ENCODE measurements around the gene CPNE8.

The CPNE8 gene

DNA sequence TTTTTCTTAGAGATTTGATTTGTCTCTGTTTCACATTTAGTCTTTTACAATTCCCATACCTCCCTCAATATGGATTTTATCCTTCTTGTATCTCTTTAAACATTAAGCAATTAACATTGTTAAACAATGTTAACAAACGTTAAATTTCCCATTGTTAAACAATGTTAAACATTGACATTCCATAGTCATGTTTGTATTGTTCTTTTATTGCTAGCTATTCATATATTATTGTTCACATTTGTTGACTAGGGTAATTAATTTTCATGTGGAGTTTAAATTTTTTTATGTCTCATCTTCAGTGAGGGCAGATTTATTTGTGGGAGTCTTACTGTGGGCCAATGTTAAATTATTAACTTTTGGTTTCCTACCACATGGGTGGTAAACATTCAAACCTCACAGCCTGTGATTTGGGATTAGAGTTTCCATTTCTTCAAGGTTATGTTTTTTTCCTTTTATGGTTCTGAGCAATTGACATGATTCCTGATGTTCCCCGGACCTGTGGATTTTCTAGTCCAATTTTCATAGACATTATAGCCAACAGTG, 294.5 kb downstream of the CPNE8 start:
- DNase-seq: no peak

DNA sequence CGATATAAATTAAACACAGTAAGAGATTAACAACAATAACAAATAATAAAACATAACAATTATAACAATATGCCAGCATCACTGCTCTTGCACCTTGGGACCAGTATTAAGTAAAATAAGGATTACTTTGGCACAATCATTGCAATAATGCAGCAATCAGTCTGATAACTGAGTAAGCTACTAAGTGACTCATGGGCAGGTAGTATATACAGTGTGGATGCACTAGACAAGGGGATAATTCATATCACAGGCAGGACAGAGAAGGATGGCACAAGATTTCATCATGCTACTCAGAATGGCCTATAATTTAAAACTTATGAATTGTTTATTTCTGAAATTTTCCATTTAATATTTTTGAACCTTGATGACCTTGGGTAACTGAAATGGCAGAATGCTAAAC, 298.1 kb downstream of the CPNE8 start:
- DNase-seq: no peak
